ENCODE data around the gene ZMYND15. TPM values are rescaled to one million over a fixed set of nuclear protein-coding genes. Genes with fewer than 3 reads are reported as not detected.

The ZMYND15 gene
- total and polyA plus RNA-seq, 4 donors: 0.87 to 7.7 (median 1.5) TPM

- intact Hi-C loops (cut with DNase I): loop anchor here in 1 of 2 donors (10.0 kb wide), 1 partner anchor 48 kb away; the partner anchor contains the start of genes CXCL16, MED11 and ZMYND15
- H3K27me3 ChIP-seq (ENCODE audit: control insufficient read depth in 1 of 2, insufficient read depth in 2 of 2, low read length in 1 of 2): no peaks in the 10 kb centered on the region
- 28 to 29% methylated on average over 28 of the region's 28 CpGs for WGBS, 2 donors
These were observed 43.0 kb downstream of the ZMYND15 start for GRCh38 chr17:4782652-4783051.

GRCh38 chr17:4785311-4786105 lies 45.9 kb downstream of the ZMYND15 start:
- ATAC-seq (ENCODE audit: low FRiP score) (no peak), DNase-seq (no peak)
- Histone ChIP-seq H3K27me3 (ENCODE audit: control insufficient read depth in 1 of 2, insufficient read depth in 2 of 2, low read length in 1 of 2) (no peaks in the 10 kb centered on the region), H3K4me1 (ENCODE audit: control insufficient read depth in 1 of 2, insufficient read depth in 2 of 2, low read length in 2 of 2) (no peaks in the 10 kb centered on the region), H3K4me3 (ENCODE audit: low read length in 2 of 2) (no peak overlapping the region), H3K9me3 (ENCODE audit: control insufficient read depth, low read length) (no peaks in the 10 kb centered on the region), H3K36me3 (ENCODE audit: control insufficient read depth in 1 of 2, insufficient read depth in 2 of 2, low read length in 1 of 2) (no peaks in the 10 kb centered on the region), H3K27ac (ENCODE audit: low read depth in 1 of 2, low read length in 2 of 2) (no peak overlapping the region)
- 7 to 8% methylated on average over 61 of the region's 61 CpGs for WGBS, 2 donors
- intact Hi-C loops (cut with DNase I): loop anchor here (2.0 to 10.0 kb wide), 3 partner anchors 51 to 103 kb away; partner anchors contain the start of genes MED11 (in 2 of the 2), CXCL16 (in 1 of the 2) and ZMYND15 (in 1 of the 2)

More at GRCh38 chr17:4782652-4783051, 43.0 kb downstream of the ZMYND15 start:
- Histone ChIP-seq H3K36me3 (ENCODE audit: control insufficient read depth in 1 of 2, insufficient read depth in 2 of 2, low read length in 1 of 2) (no peaks in the 10 kb centered on the region), H3K9me3 (ENCODE audit: control insufficient read depth, low read length) (no peaks in the 10 kb centered on the region), H3K27ac (ENCODE audit: low read depth in 1 of 2, low read length in 2 of 2) (no peak overlapping the region), H3K4me3 (ENCODE audit: low read length in 2 of 2) (no peak overlapping the region), H3K4me1 (ENCODE audit: control insufficient read depth in 1 of 2, insufficient read depth in 2 of 2, low read length in 2 of 2) (no peaks in the 10 kb centered on the region)
- DNase-seq (peak in 1 of 2 donors; percentile 78), ATAC-seq (ENCODE audit: low FRiP score) (no peak)

- Histone ChIP-seq H3K4me1 (ENCODE audit: control insufficient read depth in 1 of 2, insufficient read depth in 2 of 2, low read length in 2 of 2) (no peaks in the 10 kb centered on the region), H3K36me3 (ENCODE audit: control insufficient read depth in 1 of 2, insufficient read depth in 2 of 2, low read length in 1 of 2) (no peaks in the 10 kb centered on the region), H3K4me3 (ENCODE audit: low read length in 2 of 2) (no peak within 1 kb of the TSS), H3K27ac (ENCODE audit: low read depth in 1 of 2, low read length in 2 of 2) (no peak within 1 kb of the TSS), H3K27me3 (ENCODE audit: control insufficient read depth in 1 of 2, insufficient read depth in 2 of 2, low read length in 1 of 2) (no peaks in the 10 kb centered on the region), H3K9me3 (ENCODE audit: control insufficient read depth, low read length) (no peaks in the 10 kb centered on the region)
- intact Hi-C loops (cut with DNase I): loop anchor here (2.0 to 10.0 kb wide), 3 partner anchors 51 to 103 kb away; partner anchors contain the start of genes MED11 (in 2 of the 2), CXCL16 (in 1 of the 2) and ZMYND15 (in 1 of the 2)
- ATAC-seq (ENCODE audit: low FRiP score) (no peak), DNase-seq (peak in 1 of 2 donors; percentile 64)
- WGBS, 2 donors: 3 to 4% methylated on average over 24 of the region's 24 CpGs
These were observed 46.5 kb downstream of the ZMYND15 start, which contains the start of gene VMO1 for GRCh38 chr17:4786106-4786511. VMO1 (minus strand) TSS chr17:4786364; CDS start chr17:4786352, 12 bp downstream.

GRCh38 chr17:4786516-4786915 lies 46.9 kb downstream of the ZMYND15 start:
- DNase-seq (no peak), ATAC-seq (ENCODE audit: low FRiP score) (no peak)
- intact Hi-C loops (cut with DNase I): loop anchor here (2.0 to 10.0 kb wide), 3 partner anchors 52 to 102 kb away; partner anchors contain the start of genes MED11 (in 2 of the 2), CXCL16 (in 1 of the 2) and ZMYND15 (in 1 of the 2)
- Histone ChIP-seq H3K4me1 (ENCODE audit: control insufficient read depth in 1 of 2, insufficient read depth in 2 of 2, low read length in 2 of 2) (no peaks in the 10 kb centered on the region), H3K4me3 (ENCODE audit: low read length in 2 of 2) (no peak overlapping the region), H3K27ac (ENCODE audit: low read depth in 1 of 2, low read length in 2 of 2) (no peak overlapping the region), H3K36me3 (ENCODE audit: control insufficient read depth in 1 of 2, insufficient read depth in 2 of 2, low read length in 1 of 2) (no peaks in the 10 kb centered on the region), H3K9me3 (ENCODE audit: control insufficient read depth, low read length) (no peaks in the 10 kb centered on the region), H3K27me3 (ENCODE audit: control insufficient read depth in 1 of 2, insufficient read depth in 2 of 2, low read length in 1 of 2) (no peaks in the 10 kb centered on the region)
- WGBS, 2 donors: 4 to 7% methylated on average over 6 of the region's 6 CpGs

GRCh38 chr17:4788159-4788806 lies 48.6 kb downstream of the ZMYND15 start:
- WGBS, 2 donors: 87 to 92% methylated on average over 14 of the region's 14 CpGs
- no peak overlapping the region for H3K4me3 ChIP-seq (ENCODE audit: low read length in 2 of 2)

GRCh38 chr17:4788807-4789700 lies 49.4 kb downstream of the ZMYND15 start, which contains the start of gene GLTPD2:
GLTPD2 (plus strand) TSS chr17:4788964; CDS start chr17:4789012, 48 bp downstream.
- ATAC-seq (ENCODE audit: low FRiP score) (no peak), DNase-seq (no peak)
- H3K4me3 ChIP-seq (ENCODE audit: low read length in 2 of 2): peak within 1 kb of the TSS; percentile 50 to 80
- no peaks in the 10 kb centered on the region for H3K4me1 ChIP-seq (ENCODE audit: control insufficient read depth in 1 of 2, insufficient read depth in 2 of 2, low read length in 2 of 2)
- intact Hi-C loops (cut with DNase I): loop anchor here (2.0 to 10.0 kb wide), 3 partner anchors 54 to 100 kb away; partner anchors contain the start of genes MED11 (in 2 of the 2), CXCL16 (in 1 of the 2) and ZMYND15 (in 1 of the 2)
- 38 to 41% methylated on average over 62 of the region's 62 CpGs for WGBS, 2 donors
- H3K9me3 ChIP-seq (ENCODE audit: control insufficient read depth, low read length): no peaks in the 10 kb centered on the region
- H3K36me3 ChIP-seq (ENCODE audit: control insufficient read depth in 1 of 2, insufficient read depth in 2 of 2, low read length in 1 of 2): no peaks in the 10 kb centered on the region
- no peaks in the 10 kb centered on the region for H3K27me3 ChIP-seq (ENCODE audit: control insufficient read depth in 1 of 2, insufficient read depth in 2 of 2, low read length in 1 of 2)
- peak within 1 kb of the TSS in 1 of 2 donors; percentile 93 for H3K27ac ChIP-seq (ENCODE audit: low read depth in 1 of 2, low read length in 2 of 2)

More at GRCh38 chr17:4788159-4788806, 48.6 kb downstream of the ZMYND15 start:
- intact Hi-C loops (cut with DNase I): loop anchor here (2.0 to 10.0 kb wide), 3 partner anchors 53 to 101 kb away; partner anchors contain the start of genes MED11 (in 2 of the 2), CXCL16 (in 1 of the 2) and ZMYND15 (in 1 of the 2)
- H3K9me3 ChIP-seq (ENCODE audit: control insufficient read depth, low read length): no peaks in the 10 kb centered on the region
- no peaks in the 10 kb centered on the region for H3K4me1 ChIP-seq (ENCODE audit: control insufficient read depth in 1 of 2, insufficient read depth in 2 of 2, low read length in 2 of 2)
- no peak for ATAC-seq (ENCODE audit: low FRiP score)
- no peak overlapping the region for H3K27ac ChIP-seq (ENCODE audit: low read depth in 1 of 2, low read length in 2 of 2)
- H3K27me3 ChIP-seq (ENCODE audit: control insufficient read depth in 1 of 2, insufficient read depth in 2 of 2, low read length in 1 of 2): no peaks in the 10 kb centered on the region
- no peak for DNase-seq
- H3K36me3 ChIP-seq (ENCODE audit: control insufficient read depth in 1 of 2, insufficient read depth in 2 of 2, low read length in 1 of 2): no peaks in the 10 kb centered on the region

GRCh38 chr17:4789701-4789950 lies 50.0 kb downstream of the ZMYND15 start:
- Histone ChIP-seq H3K9me3 (ENCODE audit: control insufficient read depth, low read length) (no peaks in the 10 kb centered on the region), H3K27me3 (ENCODE audit: control insufficient read depth in 1 of 2, insufficient read depth in 2 of 2, low read length in 1 of 2) (no peaks in the 10 kb centered on the region), H3K4me1 (ENCODE audit: control insufficient read depth in 1 of 2, insufficient read depth in 2 of 2, low read length in 2 of 2) (no peaks in the 10 kb centered on the region), H3K36me3 (ENCODE audit: control insufficient read depth in 1 of 2, insufficient read depth in 2 of 2, low read length in 1 of 2) (no peaks in the 10 kb centered on the region), H3K4me3 (ENCODE audit: low read length in 2 of 2) (peak overlapping the region; percentile 50 to 80), H3K27ac (ENCODE audit: low read depth in 1 of 2, low read length in 2 of 2) (peak overlapping the region in 1 of 2 donors; percentile 93)
- WGBS, 2 donors: 0% methylated on average over 18 to 25 of the region's 25 CpGs
- intact Hi-C loops (cut with DNase I): loop anchor here (2.0 to 10.0 kb wide), 3 partner anchors 55 to 99 kb away; partner anchors contain the start of genes MED11 (in 2 of the 2), CXCL16 (in 1 of the 2) and ZMYND15 (in 1 of the 2)
- no peak for DNase-seq
- ATAC-seq (ENCODE audit: low FRiP score): no peak
